ENCODE data around the gene PLCD4.

The PLCD4 gene

DNA sequence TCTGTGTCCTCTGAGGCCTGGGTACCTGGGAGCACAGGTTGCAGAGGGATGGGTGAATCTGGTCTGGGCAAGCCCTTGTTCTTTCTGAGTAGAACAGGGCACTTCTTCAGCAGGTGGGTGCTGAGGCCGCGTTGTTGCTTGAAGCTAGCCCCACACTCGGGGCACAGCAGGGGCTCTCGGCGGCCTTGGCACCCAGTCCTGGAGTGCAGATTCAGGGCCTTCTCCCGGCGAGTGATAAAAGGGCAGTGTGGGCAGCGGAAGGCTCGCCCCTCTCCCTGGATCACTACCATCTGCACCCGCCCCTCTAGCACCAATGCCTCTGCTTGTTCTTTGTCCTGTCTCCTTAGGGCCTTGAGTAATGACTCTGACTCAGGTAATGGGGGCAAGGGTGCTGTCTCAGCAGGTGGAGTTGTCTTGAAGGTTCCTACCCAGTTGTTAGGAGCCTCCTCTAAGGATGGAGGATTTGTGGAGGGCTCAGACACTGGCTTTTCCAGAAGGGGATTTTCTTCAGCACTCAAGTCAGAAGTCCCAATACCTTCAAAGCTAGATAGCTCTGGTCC is 36.1 kb downstream of the PLCD4 start:
- in situ Hi-C loops (cut with HindIII; ENCODE audit: low sequenced_read_pairs), result no loop called here
- H3K4me3 ChIP-seq (ENCODE audit: low read depth, low read length), result no peak overlapping the region
- DNase-seq (ENCODE audit: low read depth, low spot score), result no peak
- TF ChIP-seq, protein P1, sequence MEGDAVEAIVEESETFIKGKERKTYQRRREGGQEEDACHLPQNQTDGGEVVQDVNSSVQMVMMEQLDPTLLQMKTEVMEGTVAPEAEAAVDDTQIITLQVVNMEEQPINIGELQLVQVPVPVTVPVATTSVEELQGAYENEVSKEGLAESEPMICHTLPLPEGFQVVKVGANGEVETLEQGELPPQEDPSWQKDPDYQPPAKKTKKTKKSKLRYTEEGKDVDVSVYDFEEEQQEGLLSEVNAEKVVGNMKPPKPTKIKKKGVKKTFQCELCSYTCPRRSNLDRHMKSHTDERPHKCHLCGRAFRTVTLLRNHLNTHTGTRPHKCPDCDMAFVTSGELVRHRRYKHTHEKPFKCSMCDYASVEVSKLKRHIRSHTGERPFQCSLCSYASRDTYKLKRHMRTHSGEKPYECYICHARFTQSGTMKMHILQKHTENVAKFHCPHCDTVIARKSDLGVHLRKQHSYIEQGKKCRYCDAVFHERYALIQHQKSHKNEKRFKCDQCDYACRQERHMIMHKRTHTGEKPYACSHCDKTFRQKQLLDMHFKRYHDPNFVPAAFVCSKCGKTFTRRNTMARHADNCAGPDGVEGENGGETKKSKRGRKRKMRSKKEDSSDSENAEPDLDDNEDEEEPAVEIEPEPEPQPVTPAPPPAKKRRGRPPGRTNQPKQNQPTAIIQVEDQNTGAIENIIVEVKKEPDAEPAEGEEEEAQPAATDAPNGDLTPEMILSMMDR (IDR thresholded peaks at IDR 0.05; ENCODE audit: low read depth, low read length), result no peak

DNA sequence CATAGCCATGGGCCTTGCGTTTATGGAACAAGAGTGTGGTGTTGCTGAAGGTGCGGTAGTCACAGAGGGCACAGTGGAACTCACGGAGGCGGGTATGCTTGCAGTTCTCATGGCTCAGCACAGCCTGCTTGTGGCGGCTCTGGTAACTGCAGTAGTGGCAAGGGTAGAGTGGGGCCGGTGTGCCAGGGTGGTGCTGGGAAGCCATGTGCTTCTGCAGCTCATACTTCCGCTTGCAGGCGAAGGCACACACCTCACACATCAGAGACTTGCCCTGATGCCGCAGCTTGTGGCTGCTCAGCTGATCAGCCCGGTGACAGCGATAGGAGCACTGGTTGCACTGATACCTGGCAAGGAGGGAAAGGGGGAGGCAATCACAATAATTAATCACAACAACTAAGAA is 37.0 kb downstream of the PLCD4 start:
- TF ChIP-seq, protein P1 (IDR thresholded peaks at IDR 0.05; ENCODE audit: low read depth, low read length), result no peak
- no peak for DNase-seq (ENCODE audit: low read depth, low spot score)
- in situ Hi-C loops (cut with HindIII; ENCODE audit: low sequenced_read_pairs), result no loop called here
- no peak overlapping the region for H3K4me3 ChIP-seq (ENCODE audit: low read depth, low read length)

DNA sequence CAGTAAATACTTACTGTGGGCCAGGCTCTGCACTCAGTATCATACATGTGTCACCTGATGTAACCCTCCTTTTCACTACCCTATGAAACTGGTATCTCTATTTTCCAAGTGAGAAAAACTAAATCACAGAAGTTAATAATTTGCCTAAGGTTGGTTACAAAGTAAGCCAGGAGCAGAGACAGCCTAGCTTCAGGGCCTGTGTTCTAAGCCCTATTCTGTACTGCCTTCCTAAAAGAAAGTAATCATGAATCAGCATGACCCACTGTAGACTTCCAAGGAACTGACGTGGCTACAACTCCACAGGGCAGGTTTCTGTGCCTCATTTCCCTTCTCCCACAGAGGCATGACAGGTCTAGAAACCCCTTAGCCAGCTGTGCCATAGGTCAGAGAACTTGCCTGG is 37.4 kb downstream of the PLCD4 start:
- TF ChIP-seq, protein P1 (IDR thresholded peaks at IDR 0.05; ENCODE audit: low read depth, low read length), result no peak
- no peak overlapping the region for H3K4me3 ChIP-seq (ENCODE audit: low read depth, low read length)
- in situ Hi-C loops (cut with HindIII; ENCODE audit: low sequenced_read_pairs), result no loop called here
- DNase-seq (ENCODE audit: low read depth, low spot score), result peak; percentile 59

DNA sequence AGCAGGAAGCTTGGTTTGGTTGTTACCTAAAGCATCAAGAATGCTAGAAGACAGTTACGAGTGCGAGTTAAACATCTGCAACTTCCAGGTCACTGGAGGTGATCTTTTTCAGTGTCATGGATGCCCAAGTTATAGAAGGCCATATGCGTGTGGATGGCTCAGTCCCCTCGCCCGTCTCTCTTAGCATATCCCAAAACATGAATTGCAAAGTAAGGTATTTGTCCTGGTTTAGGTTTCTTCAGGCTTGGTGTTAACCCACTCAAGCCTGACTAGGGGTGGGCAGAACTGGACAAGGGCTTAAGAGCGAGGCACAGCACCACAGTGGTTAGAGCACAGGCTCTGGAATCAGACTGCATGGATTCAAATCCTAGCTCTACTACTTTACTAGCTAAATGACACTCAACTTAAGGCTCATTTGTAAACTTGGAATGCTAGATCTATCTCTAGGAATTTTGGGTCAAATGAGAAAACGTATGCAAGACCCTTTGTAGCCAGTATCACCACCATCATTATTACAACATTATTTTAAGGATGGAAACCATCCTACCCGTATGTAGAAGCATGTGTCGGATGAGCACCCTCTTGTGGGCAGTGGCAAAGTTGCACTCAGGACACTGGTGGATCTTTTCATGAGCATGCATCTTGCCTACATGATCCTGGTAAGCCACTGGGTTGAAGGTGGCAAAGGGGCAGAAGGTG is 40.5 kb downstream of the PLCD4 start:
- TF ChIP-seq, protein P1 (IDR thresholded peaks at IDR 0.05; ENCODE audit: low read depth, low read length), result peak; percentile 92
- in situ Hi-C loops (cut with HindIII; ENCODE audit: low sequenced_read_pairs), result no loop called here
- no peak overlapping the region for H3K4me3 ChIP-seq (ENCODE audit: low read depth, low read length)
- DNase-seq (ENCODE audit: low read depth, low spot score), result peak; percentile 63

DNA sequence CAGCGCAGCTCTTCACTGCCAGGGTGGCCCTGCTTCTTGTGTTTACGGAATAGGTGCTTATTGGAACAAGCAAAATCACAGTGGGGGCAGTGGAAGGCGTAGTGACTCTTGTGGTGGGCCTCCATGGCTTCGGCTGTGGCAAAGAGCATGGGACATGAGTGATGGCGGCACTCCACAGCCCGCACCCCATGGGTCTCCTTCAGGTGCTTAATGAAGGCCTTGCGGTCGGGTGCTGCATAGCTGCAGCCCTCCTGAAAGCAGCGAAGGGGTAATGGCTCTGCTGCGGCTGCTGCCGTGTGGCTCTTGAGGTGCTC is 41.0 kb downstream of the PLCD4 start:
- TF ChIP-seq, protein P1 (IDR thresholded peaks at IDR 0.05; ENCODE audit: low read depth, low read length), result no peak
- in situ Hi-C loops (cut with HindIII; ENCODE audit: low sequenced_read_pairs), result no loop called here
- DNase-seq (ENCODE audit: low read depth, low spot score), result no peak
- H3K4me3 ChIP-seq (ENCODE audit: low read depth, low read length), result no peak overlapping the region

DNA sequence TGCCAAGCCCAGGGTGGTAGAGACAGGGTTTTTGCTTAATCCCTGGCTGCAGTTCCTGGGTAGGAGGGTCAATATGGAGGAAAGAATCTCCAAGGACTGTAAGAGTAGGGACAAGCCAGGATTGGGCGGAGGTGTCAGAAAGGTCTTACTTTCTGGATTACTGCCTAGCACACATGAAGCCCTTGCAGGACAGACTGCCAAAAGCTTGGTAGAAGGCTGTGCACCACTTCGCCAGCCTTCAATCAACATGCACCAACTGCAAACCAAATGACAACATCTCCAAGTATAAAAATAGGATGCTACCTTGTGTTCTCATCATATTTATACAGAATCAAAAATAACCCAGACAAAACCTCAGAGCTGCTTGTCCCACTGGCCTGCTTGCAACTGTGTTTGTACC is 48.1 kb downstream of the PLCD4 start:
- in situ Hi-C loops (cut with HindIII; ENCODE audit: low sequenced_read_pairs), result no loop called here
- DNase-seq (ENCODE audit: low read depth, low spot score), result no peak
- TF ChIP-seq, protein P1 (IDR thresholded peaks at IDR 0.05; ENCODE audit: low read depth, low read length), result no peak
- no peak overlapping the region for H3K4me3 ChIP-seq (ENCODE audit: low read depth, low read length)

Measured in astrocyte of the spinal cord (primary cell).